AG09319 (cell line): ENCODE results near the gene DNMT3L.
"Not testable (repeated sequence)": the region's sequence is repeated elsewhere in the genome, so short reads cannot be mapped to it uniquely, and the experiment has no call there.

Experiments used
- DNase-seq: peaks from one replicate; pipeline ENCODE4 v3.0.0-alpha.2; 2010; ENCODE audit warnings: low read depth; ENCODE audit errors: extremely low read depth
- TF ChIP-seq, protein P1 (sequence below): IDR thresholded peaks from 2 replicates; pipeline ENCODE4 v1.5.1; 2011; ENCODE audit warnings: low read depth, mild to moderate bottlenecking, inconsistent platforms, low read length, moderate library complexity

The DNMT3L gene

DNA sequence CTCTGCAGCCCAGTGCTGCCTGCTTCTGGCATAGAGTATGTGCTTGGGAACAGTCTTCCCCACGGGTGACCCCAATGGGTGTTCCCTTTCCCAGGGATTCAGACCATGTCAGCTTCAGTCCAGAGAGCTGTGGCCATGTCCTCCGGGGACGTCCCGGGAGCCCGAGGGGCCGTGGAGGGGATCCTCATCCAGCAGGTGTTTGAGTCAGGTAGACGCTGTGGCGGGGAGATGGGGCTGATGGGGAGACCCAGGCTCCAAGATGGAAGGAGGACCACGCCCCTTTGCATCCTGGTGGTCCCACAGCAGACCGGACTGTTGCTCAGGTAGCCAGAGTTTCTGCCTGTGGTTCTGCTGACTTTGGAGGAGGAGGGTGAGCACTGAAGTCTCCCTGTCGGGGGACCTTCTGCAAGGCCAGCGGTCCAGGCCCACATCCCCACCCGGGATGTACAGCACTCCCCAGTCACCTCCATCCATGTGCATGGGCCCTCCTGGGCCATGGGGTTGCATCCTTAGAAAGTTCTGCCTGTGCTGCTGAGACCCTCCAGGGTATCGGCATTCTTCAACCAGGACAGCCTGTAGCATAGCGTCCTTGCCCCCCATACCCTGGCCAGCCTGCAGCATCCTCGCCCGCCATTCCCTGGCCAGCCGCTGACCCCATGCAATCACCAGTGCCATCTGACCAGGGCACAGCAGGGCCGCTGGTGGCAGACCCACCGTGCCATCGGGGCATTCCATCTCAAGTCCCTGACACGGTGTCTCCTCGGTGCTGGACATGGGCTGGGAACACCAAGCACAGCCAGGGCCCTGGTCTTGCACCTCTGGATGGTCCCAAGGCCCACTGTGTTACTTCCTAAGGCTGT, 26.8 kb upstream of the DNMT3L start:
- DNase-seq, result no peak
- TF ChIP-seq, protein P1, sequence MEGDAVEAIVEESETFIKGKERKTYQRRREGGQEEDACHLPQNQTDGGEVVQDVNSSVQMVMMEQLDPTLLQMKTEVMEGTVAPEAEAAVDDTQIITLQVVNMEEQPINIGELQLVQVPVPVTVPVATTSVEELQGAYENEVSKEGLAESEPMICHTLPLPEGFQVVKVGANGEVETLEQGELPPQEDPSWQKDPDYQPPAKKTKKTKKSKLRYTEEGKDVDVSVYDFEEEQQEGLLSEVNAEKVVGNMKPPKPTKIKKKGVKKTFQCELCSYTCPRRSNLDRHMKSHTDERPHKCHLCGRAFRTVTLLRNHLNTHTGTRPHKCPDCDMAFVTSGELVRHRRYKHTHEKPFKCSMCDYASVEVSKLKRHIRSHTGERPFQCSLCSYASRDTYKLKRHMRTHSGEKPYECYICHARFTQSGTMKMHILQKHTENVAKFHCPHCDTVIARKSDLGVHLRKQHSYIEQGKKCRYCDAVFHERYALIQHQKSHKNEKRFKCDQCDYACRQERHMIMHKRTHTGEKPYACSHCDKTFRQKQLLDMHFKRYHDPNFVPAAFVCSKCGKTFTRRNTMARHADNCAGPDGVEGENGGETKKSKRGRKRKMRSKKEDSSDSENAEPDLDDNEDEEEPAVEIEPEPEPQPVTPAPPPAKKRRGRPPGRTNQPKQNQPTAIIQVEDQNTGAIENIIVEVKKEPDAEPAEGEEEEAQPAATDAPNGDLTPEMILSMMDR, result no peak

DNA sequence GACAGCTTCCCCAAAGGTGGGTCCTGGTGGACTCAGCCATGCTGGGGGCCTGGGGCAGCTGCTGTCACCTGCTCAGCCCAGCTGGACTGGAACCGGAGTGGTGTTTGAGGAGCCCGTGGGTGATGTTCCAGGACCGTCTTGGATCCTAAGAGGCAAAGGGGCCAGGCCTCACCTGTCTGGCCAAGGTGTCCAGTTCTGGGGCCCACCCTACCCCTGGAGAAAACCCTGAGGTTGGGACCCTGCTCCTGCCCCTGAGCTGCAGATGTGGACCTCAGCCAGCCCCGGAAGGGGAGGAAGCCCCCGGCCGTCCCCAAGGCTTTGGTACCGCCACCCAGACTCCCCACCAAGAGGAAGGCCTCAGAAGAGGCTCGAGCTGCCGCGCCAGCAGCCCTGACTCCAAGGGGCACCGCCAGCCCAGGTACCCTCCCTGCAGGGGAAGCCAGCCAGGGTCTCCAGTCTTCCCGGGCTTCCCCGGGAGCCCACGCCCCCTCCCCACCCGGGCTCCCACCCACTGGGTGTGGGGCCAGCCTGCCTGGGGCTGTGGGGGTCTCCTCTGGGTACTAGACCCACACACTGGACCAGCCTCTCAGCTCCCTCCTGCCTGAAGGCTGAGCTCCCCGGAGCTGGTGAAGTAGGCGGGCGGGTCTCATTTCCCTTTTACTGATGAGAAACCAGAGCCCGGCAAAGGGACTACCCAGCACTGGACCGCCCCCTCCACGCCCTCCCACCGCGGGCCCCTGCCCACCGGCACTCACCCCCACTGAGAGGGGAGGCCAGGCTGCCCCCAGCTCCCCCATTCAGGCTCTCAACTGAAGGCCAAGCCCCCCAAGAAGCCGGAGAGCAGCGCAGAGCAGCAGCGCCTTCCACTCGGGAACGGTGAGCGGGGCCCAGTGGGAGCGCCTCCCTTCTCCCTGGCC, 25.3 kb upstream of the DNMT3L start:
- TF ChIP-seq, protein P1, result no peak
- no peak for DNase-seq

DNA sequence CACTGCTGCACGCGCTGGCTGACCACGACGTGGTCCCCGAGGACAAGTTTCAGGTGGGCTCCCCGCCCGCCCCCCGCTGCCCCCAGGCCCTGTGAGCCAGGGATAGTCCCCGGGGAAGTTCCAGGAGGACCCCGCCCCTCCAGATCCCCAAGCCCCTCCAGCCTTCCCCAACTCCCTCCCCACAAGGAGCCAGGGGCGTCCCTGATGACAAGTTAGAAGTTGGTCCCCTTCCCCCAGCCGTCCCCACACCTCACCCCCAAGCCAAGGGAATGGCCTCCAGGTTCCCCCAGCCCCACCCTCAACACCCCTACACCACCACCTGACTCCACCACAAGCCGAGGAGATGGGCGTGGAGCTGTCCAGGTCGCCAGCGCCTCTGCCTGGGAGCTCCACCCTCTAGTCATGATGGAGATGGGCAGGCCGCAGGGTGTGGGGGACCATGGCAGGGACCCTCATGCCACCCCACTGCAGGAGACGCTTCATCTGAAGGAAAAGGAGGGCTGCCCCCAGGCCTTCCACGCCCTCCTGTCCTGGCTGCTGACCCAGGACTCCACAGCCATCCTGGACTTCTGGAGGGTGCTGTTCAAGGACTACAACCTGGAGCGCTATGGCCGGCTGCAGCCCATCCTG, 24.5 kb upstream of the DNMT3L start:
- TF ChIP-seq, protein P1, result no peak
- no peak for DNase-seq

- DNase-seq, result no peak
- TF ChIP-seq, protein P1, result no peak
Observed at GRCh38 chr21:44285138-44285992, 23.7 kb upstream of the DNMT3L start, which contains the start of gene AIRE. Gene AIRE (plus strand): TSS chr21:44285876. CDS start chr21:44286007, 131 bp downstream.

DNA sequence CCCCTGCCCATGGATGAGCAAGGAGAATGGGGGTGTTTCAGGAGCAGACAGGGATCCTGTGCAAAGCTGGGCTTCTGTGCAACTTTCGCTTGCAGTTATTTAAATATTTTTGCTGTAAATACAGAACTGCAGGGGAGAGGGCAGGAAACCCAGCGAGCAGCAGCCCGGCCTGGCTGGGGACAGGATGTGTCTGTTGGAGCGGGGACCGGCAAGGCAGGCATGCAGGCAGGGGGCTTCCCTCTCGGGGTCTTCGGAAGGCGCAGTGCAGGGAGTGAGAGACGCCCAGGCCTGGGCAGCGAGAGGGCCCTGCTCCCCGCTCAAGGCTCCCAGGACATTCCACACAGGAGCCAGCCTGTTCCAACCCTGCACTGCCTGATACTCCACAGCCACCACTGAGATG, 22.3 kb upstream of the DNMT3L start:
- TF ChIP-seq, protein P1, result no peak
- DNase-seq, result no peak

GRCh38 chr21:44283211-44283785, 21.6 kb upstream of the DNMT3L start:
- DNase-seq, result not testable (repeated sequence)

GRCh38 chr21:44282370-44282769, 20.7 kb upstream of the DNMT3L start:
- DNase-seq, result no peak
- TF ChIP-seq, protein P1, result no peak
